HG02884 (cell line): ENCODE results near the gene KIR3DL2.
"Not testable (repeated sequence)": the region's sequence is repeated elsewhere in the genome, so short reads cannot be mapped to it uniquely, and the experiment has no call there.

Source experiments
- ATAC-seq: cut with Tn5 transposase; IDR thresholded peaks from one replicate; pipeline ENCODE4 v1.9.1; 2021; ENCODE audit warnings: mild to moderate bottlenecking, moderate library complexity; ENCODE audit not compliant: unreplicated experiment

KIR3DL2 gene

DNA sequence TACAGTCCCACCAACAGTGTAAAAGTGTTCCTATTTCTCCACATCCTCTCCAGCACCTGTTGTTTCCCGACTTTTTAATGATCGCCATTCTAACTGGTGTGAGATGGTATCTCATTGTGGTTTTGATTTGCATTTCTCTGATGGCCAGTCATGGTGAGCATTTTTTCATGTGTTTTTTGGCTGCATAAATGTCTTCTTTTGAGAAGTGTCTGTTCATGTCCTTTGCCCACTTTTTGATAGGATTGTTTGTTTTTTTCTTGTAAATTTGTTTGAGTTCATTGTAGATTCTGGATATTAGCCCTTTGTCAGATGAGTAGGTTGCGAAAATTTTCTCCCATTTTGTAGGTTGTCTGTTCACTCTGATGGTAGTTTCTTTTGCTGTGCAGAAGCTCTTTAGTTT is 13.2 kb downstream of the KIR3DL2 start:
- ATAC-seq = not testable (repeated sequence)

DNA sequence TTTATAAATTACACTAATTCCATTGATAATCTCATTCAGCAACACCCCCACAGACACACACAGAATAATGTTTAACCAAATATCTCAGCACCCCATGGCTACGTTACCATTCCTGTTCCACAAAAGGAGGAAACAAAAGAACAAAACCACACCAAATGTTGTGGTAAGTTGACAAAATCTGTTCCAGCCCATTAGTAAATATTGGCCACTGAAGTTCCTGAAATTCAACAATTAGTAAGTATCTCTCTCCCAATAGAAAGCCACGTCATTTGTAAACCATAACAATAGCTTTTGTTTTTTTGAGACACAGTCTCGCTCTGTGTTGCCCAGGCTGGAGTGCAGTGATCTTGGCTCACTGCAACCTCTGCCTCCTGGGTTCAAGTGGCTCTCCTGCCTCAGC is 21.5 kb downstream of the KIR3DL2 start:
- ATAC-seq = no peak

DNA sequence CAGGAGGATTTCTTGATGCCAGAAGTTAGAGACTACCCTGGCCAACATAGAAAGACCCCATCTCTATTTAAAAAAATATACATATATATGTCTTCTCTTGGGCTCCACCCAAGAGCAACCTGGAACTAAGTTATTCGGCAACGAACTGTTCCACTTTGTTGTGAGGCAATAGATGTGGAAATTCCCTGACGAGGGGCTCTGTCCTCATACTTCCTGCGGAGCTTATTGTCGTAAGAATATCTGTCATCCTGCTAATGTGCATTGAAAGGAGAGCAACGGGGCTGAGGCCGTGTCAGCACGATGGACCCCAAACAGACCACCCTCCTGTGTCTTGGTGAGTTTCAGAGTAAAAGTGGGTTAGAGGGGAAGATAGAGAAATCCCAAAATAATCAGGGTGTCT is 23.7 kb downstream of the KIR3DL2 start, which contains the start of gene FCAR:
TSS of gene FCAR (plus strand) at position 246 of the 400 bp plus-strand sequence. CDS start at position 301, 55 bp downstream.
- ATAC-seq = no peak

GRCh38 chr19:54875506-54875905 is 25.3 kb downstream of the KIR3DL2 start:
- no peak for ATAC-seq

DNA sequence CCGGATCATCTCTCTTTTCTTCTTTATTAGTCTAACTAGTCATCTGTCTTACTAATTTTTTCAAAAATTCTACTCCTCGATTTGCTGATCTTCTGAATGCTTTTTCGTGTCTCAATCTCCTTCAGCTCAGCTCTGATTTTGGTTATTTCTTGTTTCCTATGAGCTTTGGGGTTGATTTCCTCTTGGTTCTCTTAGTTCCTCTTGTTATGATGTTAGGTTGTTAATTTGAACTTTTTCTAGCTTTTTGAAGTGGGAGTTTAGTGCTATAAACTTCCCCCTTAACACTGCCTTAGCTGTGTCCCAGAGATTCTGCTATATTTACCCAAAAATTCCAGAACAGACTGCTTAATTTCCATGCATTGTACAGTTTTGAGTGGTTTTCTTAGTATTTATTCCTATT is 27.2 kb downstream of the KIR3DL2 start:
- ATAC-seq = no peak

DNA sequence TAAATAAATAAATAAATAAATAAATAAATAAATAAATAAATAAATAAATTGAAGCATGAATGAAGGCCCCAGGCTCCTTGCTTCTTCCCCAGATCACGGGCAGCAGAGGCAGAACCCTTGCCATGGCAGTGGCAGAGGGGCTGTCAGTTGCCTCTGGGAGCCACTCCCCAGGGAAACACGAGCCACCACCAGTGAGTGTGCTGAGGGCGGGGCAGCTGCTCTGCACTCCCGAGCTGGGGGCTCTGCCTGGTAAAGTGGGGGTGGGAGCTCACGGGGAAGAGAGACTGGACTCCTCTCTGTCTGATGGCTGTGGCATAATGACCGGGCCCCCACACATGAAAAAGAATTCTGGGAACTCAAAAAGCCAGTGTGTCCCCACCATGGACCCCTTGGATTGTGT is 31.6 kb downstream of the KIR3DL2 start:
- ATAC-seq = no peak

GRCh38 chr19:54882758-54883157 is 32.5 kb downstream of the KIR3DL2 start:
- ATAC-seq = no peak

DNA sequence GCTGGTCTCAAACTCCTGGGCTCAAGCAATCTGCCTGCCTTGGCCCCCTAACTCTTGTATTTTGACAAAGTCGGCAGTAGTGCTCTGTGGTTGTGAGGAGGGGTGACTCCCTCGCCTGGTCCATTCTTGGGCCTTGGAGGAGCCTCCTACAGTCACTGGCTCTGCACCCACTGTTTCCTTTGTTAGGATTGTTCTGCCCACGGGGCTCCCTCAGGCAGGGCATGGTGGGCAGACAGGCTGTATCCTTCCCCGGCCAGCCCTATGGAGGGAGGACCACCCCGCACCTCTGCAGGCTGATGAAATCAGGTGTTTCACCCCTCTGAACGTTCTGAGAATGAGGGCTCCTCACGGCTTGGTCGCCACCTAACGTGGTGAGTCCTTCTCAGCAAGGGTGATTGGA is 33.0 kb downstream of the KIR3DL2 start:
- ATAC-seq = no peak

DNA sequence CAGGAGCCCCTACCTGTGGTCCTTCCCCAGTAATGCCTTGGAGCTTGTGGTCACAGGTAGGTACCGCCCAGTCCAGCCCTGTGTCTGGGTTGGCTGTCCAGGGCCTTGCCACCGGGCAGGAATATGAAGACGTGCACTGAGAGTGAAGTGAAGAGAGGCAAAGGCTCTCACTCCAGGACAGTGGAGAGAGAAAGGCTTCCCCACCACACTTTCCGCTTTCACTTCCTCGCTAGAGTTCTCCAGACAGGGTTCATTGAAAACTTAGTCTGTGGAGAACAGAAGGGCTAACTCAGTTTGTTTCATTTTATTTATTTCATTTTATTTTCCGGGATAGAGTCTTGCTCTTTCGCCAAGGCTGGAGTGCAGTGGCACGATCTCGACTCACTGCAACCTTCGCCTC is 38.0 kb downstream of the KIR3DL2 start:
- no peak for ATAC-seq

DNA sequence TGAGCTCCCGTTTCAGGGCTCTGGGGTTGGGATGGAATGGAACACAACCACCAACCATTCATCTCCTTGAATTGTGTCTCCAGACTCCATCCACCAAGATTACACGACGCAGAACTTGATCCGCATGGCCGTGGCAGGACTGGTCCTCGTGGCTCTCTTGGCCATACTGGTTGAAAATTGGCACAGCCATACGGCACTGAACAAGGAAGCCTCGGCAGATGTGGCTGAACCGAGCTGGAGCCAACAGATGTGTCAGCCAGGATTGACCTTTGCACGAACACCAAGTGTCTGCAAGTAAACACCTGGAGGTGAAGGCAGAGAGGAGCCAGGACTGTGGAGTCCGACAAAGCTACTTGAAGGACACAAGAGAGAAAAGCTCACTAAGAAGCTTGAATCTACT is 39.3 kb downstream of the KIR3DL2 start:
- ATAC-seq = no peak

DNA sequence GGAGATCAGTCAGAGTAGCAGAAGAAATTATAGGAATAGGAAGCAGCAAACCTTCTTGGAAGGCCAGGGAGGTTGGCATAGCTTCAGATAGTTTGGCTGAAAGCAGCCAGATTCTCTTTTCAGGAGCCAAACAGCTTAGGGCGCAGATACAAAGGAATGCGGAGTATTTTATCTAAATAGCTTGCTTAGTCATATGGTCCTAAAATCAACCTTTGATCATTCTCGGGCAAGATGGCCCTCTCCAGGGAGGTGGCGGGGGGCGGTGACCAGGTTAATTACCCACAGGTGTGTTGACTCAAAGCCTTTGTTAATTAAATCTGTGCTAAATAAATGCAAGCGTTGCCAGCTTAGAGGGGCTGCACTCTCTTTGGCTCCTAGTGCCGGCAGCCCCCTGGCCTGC is 43.2 kb downstream of the KIR3DL2 start:
- ATAC-seq = no peak

GRCh38 chr19:54894106-54894505 is 43.9 kb downstream of the KIR3DL2 start:
- not testable (repeated sequence) for ATAC-seq

GRCh38 chr19:54896036-54896435 is 45.8 kb downstream of the KIR3DL2 start:
- no peak for ATAC-seq

GRCh38 chr19:54898685-54899084 is 48.4 kb downstream of the KIR3DL2 start:
- not testable (repeated sequence) for ATAC-seq

- not testable (repeated sequence) for ATAC-seq
Observed at GRCh38 chr19:54899646-54900045, 49.4 kb downstream of the KIR3DL2 start.

- not testable (repeated sequence) for ATAC-seq
Observed at GRCh38 chr19:54901153-54901552, 50.9 kb downstream of the KIR3DL2 start.

- ATAC-seq = no peak
Observed at GRCh38 chr19:54902061-54902460, 51.8 kb downstream of the KIR3DL2 start.

- no peak for ATAC-seq
Observed at GRCh38 chr19:54903303-54903702, 53.1 kb downstream of the KIR3DL2 start.

- ATAC-seq = not testable (repeated sequence)
Observed at GRCh38 chr19:54904261-54904660, 54.0 kb downstream of the KIR3DL2 start.

DNA sequence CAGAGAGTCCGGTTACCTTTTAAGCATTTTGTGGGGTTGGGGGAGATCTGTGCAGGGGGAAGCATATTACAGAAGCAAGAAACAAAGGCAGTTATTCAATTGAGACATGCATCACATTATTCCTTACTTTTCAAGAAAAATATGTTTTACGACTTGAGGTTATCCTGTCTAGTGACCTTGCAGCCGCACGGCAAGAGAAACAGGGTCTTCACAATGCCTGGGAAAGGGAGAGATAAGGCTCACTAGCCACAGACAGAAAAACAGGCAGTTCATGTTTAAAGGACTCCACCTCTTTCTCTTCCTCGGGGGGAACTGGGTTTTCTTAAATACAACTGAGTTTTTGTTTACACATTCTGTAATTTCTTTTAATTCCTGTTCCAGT is 55.2 kb downstream of the KIR3DL2 start:
- ATAC-seq = no peak

GRCh38 chr19:54905803-54906511 is 55.7 kb downstream of the KIR3DL2 start, which contains the start of gene NCR1:
NCR1 (plus strand) TSS chr19:54906148; CDS start chr19:54906188, 40 bp downstream.
- ATAC-seq = no peak

- no peak for ATAC-seq
Observed at GRCh38 chr19:54906819-54907218, 56.6 kb downstream of the KIR3DL2 start.

DNA sequence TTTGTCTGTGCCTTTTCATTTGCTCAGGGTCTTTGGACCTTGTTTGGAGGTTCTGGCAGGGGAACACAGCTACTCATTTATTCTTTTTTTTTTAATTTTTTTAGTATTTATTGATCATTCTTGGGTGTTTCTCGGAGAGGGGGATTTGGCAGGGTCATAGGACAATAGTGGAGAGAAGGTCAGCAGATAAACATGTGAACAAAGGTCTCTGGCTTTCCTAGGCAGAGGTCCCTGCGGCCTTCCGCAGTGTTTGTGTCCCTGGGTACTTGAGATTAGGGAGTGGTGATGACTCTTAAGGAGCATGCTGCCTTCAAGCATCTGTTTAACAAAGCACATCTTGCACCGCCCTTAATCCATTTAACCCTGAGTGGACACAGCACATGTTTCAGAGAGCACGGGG is 57.7 kb downstream of the KIR3DL2 start:
- not testable (repeated sequence) for ATAC-seq
